ENCODE measurements around the gene SORBS2. TPM values are rescaled to one million over a fixed set of nuclear protein-coding genes. Genes with fewer than 3 reads are reported as not detected.

The SORBS2 gene
- total RNA-seq, 1 experiment from 2014 or later, result 8.4 TPM

GRCh38 chr4:185742766-185743165 is 69.2 kb downstream of the SORBS2 start:
- Histone ChIP-seq H3K36me3 (ENCODE audit: control insufficient read depth, insufficient read depth, low read length) (no peaks in the 10 kb centered on the region), H3K27me3 (ENCODE audit: control insufficient read depth, insufficient read depth, low read length) (no peaks in the 10 kb centered on the region), H3K9me3 (ENCODE audit: control insufficient read depth, insufficient read depth, low read depth, low read length) (no peaks in the 10 kb centered on the region), H3K4me3 (ENCODE audit: low read depth in 2 of 2, low read length in 2 of 2) (no peak overlapping the region), H3K27ac (ENCODE audit: low read length) (no peak overlapping the region), H3K4me1 (ENCODE audit: control insufficient read depth, insufficient read depth, low read length) (no peaks in the 10 kb centered on the region)
- in situ Hi-C loops (cut with HindIII; ENCODE audit: low pct_unique_long_range_greater_than_20kb, low sequenced_read_pairs), result no loop called here
- ChIA-PET POLR2A (no interaction called here), CTCF (no interaction called here)
- TF ChIP-seq REST (IDR thresholded peaks at IDR 0.05; ENCODE audit: insufficient read depth in 1 of 2, low read depth in 2 of 2, low read length in 1 of 2) (no peak), POLR2AphosphoS5 (IDR thresholded peaks at IDR 0.05; ENCODE audit: low read depth, low read length) (no peak), TCF7L2 (IDR thresholded peaks at IDR 0.05; ENCODE audit: low read depth, low read length) (no peak), CTCF (IDR thresholded peaks at IDR 0.05) (no peak), SIN3A (IDR thresholded peaks at IDR 0.05; ENCODE audit: borderline replicate concordance, insufficient read depth, low read depth, low read length) (no peak)
- intact Hi-C loops (cut with micrococcal nuclease; ENCODE audit: unreplicated experiment), result no loop called here
- ATAC-seq, result no peak
- DNase-seq (ENCODE audit: low read depth, low spot score), result no peak
- no TSS peak for BruUV-seq (replicated peaks)

GRCh38 chr4:185741795-185742194 is 70.2 kb downstream of the SORBS2 start:
- Histone ChIP-seq H3K27me3 (ENCODE audit: control insufficient read depth, insufficient read depth, low read length) (no peaks in the 10 kb centered on the region), H3K27ac (ENCODE audit: low read length) (no peak overlapping the region), H3K36me3 (ENCODE audit: control insufficient read depth, insufficient read depth, low read length) (no peaks in the 10 kb centered on the region), H3K4me1 (ENCODE audit: control insufficient read depth, insufficient read depth, low read length) (no peaks in the 10 kb centered on the region), H3K4me3 (ENCODE audit: low read depth in 2 of 2, low read length in 2 of 2) (no peak overlapping the region), H3K9me3 (ENCODE audit: control insufficient read depth, insufficient read depth, low read depth, low read length) (no peaks in the 10 kb centered on the region)
- TF ChIP-seq REST (IDR thresholded peaks at IDR 0.05; ENCODE audit: insufficient read depth in 1 of 2, low read depth in 2 of 2, low read length in 1 of 2) (no peak), SIN3A (IDR thresholded peaks at IDR 0.05; ENCODE audit: borderline replicate concordance, insufficient read depth, low read depth, low read length) (no peak), POLR2AphosphoS5 (IDR thresholded peaks at IDR 0.05; ENCODE audit: low read depth, low read length) (no peak), CTCF (IDR thresholded peaks at IDR 0.05) (no peak), TCF7L2 (IDR thresholded peaks at IDR 0.05; ENCODE audit: low read depth, low read length) (no peak)
- intact Hi-C loops (cut with micrococcal nuclease; ENCODE audit: unreplicated experiment), result no loop called here
- no peak for ATAC-seq
- no peak for DNase-seq (ENCODE audit: low read depth, low spot score)
- in situ Hi-C loops (cut with HindIII; ENCODE audit: low pct_unique_long_range_greater_than_20kb, low sequenced_read_pairs), result no loop called here
- no TSS peak for BruUV-seq (replicated peaks)
- CTCF ChIA-PET, result no interaction called here
- POLR2A ChIA-PET, result no interaction called here
